Measurements from ENCODE around the gene VTA1.
"Not testable (repeated sequence)": the region's sequence is repeated elsewhere in the genome, so short reads cannot be mapped to it uniquely, and the experiment has no call there.

The VTA1 gene

GRCh38 chr6:142172758-142173157 lies 25.7 kb downstream of the VTA1 start:
- DNase-seq, result no peak

GRCh38 chr6:142173980-142174379 lies 26.9 kb downstream of the VTA1 start:
- DNase-seq, result no peak

GRCh38 chr6:142174703-142175102 lies 27.6 kb downstream of the VTA1 start:
- no peak for DNase-seq

DNA sequence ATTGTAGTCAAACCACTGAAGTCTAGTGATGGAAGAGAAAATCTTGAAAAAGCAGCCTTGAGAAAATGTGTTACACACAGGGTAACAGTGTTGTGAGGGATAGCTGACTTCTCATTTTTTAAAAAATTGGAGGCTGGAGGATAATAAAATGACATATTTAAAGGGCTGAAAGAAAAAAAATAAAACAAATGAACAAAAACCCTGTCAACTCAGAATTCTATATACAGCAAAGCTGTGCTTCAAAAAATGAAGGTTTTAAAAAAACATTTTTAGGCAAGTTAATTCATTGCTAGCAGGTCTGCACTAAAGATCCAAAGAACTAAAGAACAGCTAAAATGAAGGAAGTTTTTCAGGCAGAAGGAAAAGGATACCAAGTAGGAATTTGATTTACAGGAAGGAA lies 31.1 kb downstream of the VTA1 start:
- no peak for DNase-seq

DNA sequence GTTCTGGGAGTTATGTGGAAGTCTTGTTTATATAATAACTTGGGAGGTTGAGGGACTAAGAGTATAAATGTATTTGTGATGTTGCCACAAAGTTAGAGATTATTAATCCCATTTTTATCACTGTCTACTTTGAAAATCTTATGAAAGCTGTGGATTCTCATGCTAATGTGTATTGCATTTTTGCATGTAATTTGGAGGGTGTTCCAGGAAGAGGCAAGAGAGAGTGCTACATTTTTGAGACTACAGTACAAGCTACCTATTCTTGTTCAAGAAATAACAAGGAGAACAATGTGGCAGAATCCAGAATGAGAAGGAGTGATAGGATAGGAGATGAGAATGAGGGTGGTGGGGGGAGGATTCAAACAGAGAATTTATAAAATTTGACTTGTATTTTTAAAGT lies 34.9 kb downstream of the VTA1 start:
- no peak for DNase-seq

DNA sequence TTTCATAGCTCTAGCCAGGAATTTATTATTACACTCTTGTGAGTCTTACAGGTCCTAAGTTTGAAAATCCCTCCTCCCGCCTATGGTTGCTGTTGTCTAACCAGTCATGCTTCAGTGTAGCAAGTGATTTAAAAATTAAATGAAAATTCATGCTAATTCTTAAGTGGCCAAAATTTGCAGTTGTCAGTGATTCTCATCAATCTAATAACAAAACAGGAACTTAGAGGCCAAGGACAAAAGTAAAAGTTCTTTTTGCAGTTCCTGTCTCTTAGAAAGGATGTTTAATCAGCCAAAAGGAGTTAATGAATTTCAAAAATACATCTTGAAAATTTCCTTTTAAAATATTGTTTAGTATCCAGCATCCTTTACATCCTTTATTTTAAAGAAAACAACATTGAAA lies 36.3 kb downstream of the VTA1 start:
- no peak for DNase-seq

DNA sequence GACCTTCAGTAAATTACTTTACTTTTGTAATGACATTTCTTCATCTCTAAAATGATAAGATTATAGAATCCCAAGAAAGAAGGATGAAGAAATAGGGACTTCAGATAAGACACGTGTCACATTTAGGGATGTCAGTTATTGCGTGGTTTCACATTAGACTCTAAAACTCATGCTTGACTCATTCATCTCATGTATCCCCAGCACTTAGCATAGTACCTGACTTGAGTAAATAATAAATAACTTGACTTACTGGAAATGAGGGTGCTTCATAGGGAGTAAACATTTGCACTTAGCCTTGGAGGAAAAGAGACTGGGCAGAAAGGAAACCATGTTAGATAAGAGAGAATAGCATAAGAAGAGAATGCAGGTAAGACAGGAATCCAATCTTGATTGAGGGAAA lies 37.2 kb downstream of the VTA1 start:
- no peak for DNase-seq

DNA sequence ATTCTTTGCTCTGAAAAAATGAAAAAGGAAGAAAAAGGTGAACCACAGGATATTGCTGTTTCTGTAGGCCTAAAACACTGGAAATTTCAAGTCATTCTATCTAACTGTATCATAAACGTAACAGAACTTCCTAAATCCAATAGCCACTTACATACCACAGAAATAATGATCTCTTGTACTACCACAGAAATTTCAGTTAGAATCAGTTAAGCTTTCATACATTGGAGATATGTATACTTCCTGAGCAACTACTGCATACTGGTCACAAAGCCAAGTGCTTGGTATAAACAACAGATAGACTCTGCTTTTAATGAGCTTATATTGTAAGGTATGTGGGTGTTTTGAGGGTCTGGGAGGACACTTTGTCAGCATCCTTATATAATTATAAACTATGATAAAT lies 38.6 kb downstream of the VTA1 start:
- DNase-seq, result no peak

DNA sequence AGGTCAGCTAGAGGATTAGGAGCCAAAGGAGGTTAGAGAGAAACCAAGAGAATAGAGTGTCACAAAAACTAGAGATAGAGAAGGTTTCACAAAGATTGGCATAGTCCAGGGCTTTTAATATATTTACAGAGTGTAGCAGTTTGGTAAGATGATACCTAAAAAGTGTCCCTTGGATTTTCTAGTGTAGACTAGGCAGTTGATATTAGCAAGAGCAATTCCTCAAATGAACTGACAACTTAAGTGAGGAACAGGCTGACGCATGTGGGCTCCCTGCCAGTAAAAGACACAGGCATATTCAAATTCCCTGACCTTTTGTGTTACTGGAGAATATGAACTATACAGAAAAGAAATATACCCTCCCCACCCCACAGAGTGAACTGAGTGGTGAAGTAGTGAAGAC lies 40.1 kb downstream of the VTA1 start:
- no peak for DNase-seq

DNA sequence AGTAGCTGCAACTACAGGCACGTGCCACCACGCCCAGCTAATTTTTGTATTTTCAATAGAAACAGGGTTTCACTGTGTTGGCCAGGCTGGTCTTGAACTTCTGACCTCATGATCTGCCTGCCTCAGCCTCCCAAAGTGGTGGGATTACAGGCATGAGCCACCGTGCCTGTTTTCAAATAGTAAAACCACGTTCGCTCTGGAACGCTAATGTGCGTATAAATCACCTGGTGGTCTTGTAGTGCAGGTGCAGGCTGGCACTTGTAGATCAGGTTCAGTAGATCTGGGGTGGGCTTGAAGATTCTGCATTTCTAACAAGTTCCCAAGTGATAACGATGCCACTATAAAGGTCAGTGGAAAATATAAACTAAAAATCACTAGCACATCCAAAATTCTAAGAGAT lies 41.3 kb downstream of the VTA1 start:
- not testable (repeated sequence) for DNase-seq

DNA sequence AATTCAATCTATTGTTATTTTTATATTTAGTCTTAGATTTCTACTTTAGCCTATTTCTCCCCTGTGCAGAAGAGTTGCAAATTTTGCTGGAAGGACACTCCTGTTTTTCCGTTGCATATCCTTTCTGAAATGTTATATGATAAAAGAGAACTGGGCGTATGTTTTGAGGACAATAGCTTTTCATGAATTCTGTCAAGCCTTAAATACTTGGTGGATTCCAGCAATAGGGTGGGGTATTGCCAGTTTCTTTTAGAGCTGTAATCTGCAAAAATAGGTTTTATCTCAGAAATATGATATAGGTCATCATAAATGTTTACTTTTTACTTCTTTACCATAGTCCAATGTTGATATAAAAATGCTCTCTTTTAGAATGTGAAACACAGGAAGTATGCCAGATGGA lies 42.0 kb downstream of the VTA1 start:
- DNase-seq, result no peak

DNA sequence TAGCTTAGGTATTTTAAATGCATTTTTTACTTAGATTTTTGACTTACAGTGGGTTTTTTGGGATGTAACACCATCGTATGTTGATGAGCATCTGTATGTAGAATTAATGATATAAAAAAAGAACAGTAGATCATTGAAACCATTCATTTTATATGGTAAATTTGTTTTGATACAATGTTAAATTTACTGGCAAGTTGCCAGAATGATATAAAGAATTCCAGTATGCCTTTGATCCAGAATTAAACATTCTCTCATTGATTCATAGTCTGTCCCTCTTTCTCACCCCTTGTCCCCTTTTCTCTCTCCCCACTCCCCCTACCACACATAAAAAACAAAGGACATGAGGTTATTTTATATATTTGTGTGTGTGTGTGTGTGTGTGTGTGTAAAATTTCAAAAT lies 45.3 kb downstream of the VTA1 start:
- DNase-seq, result no peak

DNA sequence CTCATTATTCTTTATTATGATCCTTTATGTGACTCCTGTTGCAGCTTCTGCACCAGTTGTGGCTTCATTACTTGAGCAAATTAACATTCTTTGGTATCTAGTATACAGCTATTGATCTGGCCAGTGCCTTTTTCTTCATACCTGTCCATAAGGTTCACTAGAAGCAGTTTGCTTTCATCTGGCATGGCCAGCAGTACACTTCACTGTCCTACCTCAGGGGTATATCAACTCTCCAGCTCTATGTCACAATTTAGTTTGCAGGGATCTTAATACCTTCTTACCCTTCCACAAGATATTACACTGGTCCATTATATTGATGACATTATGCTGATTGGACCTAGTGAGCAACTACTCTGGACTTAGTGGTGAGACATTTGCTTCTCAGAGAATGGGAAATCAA lies 46.6 kb downstream of the VTA1 start:
- no peak for DNase-seq

- DNase-seq, result no peak
Measured at GRCh38 chr6:142195862-142196541, 48.9 kb downstream of the VTA1 start.

GRCh38 chr6:142200846-142201628 lies 54.0 kb downstream of the VTA1 start:
- no peak for DNase-seq

- peak; percentile 40 for DNase-seq
Measured at GRCh38 chr6:142207265-142207877, 60.3 kb downstream of the VTA1 start.

DNA sequence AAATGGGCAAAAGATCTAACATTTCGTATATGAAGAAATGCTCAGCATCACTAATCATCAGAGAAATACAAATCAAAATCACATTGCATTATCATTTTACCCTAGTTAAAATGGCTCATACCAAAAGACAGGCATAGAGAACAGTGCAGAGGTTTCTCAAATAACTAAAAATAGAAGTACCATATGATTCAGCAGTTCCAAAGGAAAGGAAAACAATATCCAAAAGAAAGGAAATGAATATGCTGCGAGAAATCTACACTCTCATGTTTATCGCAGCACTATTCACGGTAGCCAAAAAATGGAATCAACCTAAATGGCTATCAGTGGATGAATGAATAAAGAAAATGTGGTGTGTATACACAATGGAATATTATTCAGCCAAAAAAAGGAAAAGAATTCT lies 63.5 kb downstream of the VTA1 start:
- no peak for DNase-seq

- DNase-seq, result no peak
Measured at GRCh38 chr6:142213402-142213801, 66.3 kb downstream of the VTA1 start.

- no peak for DNase-seq
Measured at GRCh38 chr6:142218446-142218845, 71.4 kb downstream of the VTA1 start.

DNA sequence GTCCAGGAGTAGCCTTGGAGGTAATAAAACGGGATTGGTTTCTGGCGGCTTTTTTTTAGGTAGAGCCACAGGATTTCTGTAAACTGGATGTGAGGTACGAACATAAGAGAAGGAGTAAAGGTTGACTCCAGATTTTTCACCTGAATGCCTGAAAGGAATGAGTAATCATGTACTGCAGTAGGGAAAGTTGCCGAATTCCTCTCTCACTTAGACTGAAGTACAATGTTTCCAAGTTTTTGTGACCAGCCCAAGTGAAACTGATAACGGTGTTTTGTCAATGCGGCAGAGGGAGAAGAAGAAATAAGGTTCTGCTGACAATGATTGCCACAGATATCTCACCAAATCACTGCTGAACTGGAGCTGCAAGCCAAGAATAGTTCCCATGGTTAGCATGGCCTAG lies 75.0 kb downstream of the VTA1 start:
- DNase-seq, result no peak

GRCh38 chr6:142223938-142224337 lies 76.9 kb downstream of the VTA1 start:
- no peak for DNase-seq

GRCh38 chr6:142225115-142225514 lies 78.1 kb downstream of the VTA1 start:
- DNase-seq, result no peak

DNA sequence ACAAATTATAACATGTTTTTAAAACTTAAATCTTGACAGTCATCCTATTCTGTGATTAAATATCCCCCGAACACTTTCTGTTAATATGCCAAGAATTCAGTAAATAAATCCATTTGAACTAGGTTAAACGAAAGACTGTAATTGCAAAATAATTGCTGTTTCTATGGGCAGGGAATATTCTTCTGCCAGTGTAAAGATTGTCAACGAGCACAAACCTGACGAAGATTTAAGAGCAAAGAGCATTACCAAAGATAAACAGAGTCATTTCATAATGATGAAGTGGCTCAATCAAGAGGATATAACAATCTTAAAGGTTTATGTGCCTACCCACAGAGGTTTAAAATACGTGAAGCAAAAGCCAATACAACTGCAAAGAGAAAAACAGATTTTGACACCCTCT lies 78.5 kb downstream of the VTA1 start:
- no peak for DNase-seq

DNA sequence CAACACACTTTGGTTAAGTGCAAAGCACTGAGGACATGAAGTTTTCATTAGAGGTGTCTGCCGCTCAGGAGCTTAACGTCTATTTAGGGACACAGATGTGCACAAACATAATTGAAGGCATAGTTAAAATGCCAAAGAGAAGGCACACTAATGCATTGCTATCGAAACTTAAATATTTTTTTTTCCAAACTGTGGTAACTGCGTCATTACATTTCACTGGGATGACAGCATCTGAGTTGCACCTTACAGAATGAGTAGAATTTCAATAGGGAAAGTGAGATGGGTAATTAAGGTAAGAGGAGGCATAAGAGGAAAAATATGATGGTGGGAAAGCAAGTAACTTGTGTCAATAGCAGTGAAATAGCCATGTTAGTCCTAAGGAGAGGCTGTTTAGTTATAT lies 79.7 kb downstream of the VTA1 start:
- DNase-seq, result no peak
